Measurements from ENCODE around the gene SLC16A1. TPM values are rescaled to one million over a fixed set of nuclear protein-coding genes. Genes with fewer than 3 reads are reported as not detected.

SLC16A1 gene
- total and polyA plus RNA-seq, 2 experiments from 2014 or later, result 231 to 593 TPM

- TF ChIP-seq NANOG (IDR thresholded peaks at IDR 0.05; ENCODE audit: borderline replicate concordance) (no peak), POLR2AphosphoS5 (IDR thresholded peaks at IDR 0.05; ENCODE audit: low read depth) (no peak), STAT1 (IDR thresholded peaks at IDR 0.05; ENCODE audit: unreplicated experiment) (no peak), CTCF (conservative IDR thresholded peaks at IDR 0.05; ENCODE audit: low read depth in 2 of 2) (no peak)
Observed at GRCh38 chr1:112870887-112871646, 84.9 kb downstream of the SLC16A1 start (continued).

GRCh38 chr1:112869895-112870294 is 86.1 kb downstream of the SLC16A1 start:
- Mint-ChIP-seq H3K36me3 (ENCODE audit: low read depth) (no peaks in the 10 kb centered on the region), H3K27ac (no peak overlapping the region), H3K9me3 (no peaks in the 10 kb centered on the region), H3K4me1 (peaks cover 30% of the 10 kb centered on the region), H3K4me3 (no peak overlapping the region), H3K27me3 (ENCODE audit: insufficient read depth, low read depth, poor library complexity) (peaks cover 9% of the 10 kb centered on the region)
- Histone ChIP-seq H3K79me2 (replicated peaks; ENCODE audit: insufficient read depth) (no peaks in the 10 kb centered on the region), H3K36me3 (ENCODE audit: insufficient read depth) (no peaks in the 10 kb centered on the region), H3K4me3 (no peak overlapping the region), H2AFZ (no peak overlapping the region), H3K27me3 (ENCODE audit: insufficient read depth) (no peaks in the 10 kb centered on the region), H3K4me1 (ENCODE audit: insufficient read depth) (peaks cover 19% of the 10 kb centered on the region), H3K27ac (ENCODE audit: low read depth) (no peak overlapping the region), H4K20me1 (replicated peaks; ENCODE audit: insufficient read depth) (no peaks in the 10 kb centered on the region), H3F3A (replicated peaks; ENCODE audit: low read depth) (0 out of 2 replicates have a peak, but pooled peaks cover 2% of the 10 kb centered on the region), H3K4me2 (no peak overlapping the region), H3K9me2 (ENCODE audit: insufficient read depth) (peaks cover 8% of the 10 kb centered on the region; the same call in 1 of the 2 replicates)
- DNase-seq (ENCODE audit: low spot score) (no peak), ATAC-seq (no peak)
- no peak for TF ChIP-seq CREB1 (CRISPR knock-in tag; IDR thresholded peaks at IDR 0.05; ENCODE audit: low read depth)
- no peak for TF ChIP-seq JUNB (IDR thresholded peaks at IDR 0.05; ENCODE audit: unreplicated experiment)
- no peak for TF ChIP-seq ZNF114 (CRISPR knock-in tag; IDR thresholded peaks at IDR 0.05)
- TF ChIP-seq CTCF (conservative IDR thresholded peaks at IDR 0.05; ENCODE audit: low read depth in 2 of 2), result no peak
- TF ChIP-seq ZNF462 (CRISPR knock-in tag; IDR thresholded peaks at IDR 0.05), result no peak
- TF ChIP-seq POLR2AphosphoS5 (IDR thresholded peaks at IDR 0.05; ENCODE audit: low read depth), result no peak

All from GM23338 (cell line).